HPDE6-E6E7 (cell line): ENCODE results near the gene PRKAR1B.

Source experiments
- DNase-seq: peaks from one replicate; pipeline ENCODE4 v3.0.0; 2011; ENCODE audit warnings: missing footprints; ENCODE audit errors: extremely low spot score

The PRKAR1B gene

GRCh38 chr7:509426-510130 is 217.5 kb downstream of the PRKAR1B start:
- no peak for DNase-seq

GRCh38 chr7:508461-509170 is 218.5 kb downstream of the PRKAR1B start:
- DNase-seq, result no peak

GRCh38 chr7:507623-508300 is 219.3 kb downstream of the PRKAR1B start:
- no peak for DNase-seq

- DNase-seq, result no peak
Observed at GRCh38 chr7:506921-507622, 220.0 kb downstream of the PRKAR1B start.

GRCh38 chr7:506391-506831 is 220.7 kb downstream of the PRKAR1B start:
- no peak for DNase-seq

GRCh38 chr7:505171-505570 is 221.9 kb downstream of the PRKAR1B start:
- DNase-seq, result no peak

- no peak for DNase-seq
Observed at GRCh38 chr7:504221-505111, 222.6 kb downstream of the PRKAR1B start.

- DNase-seq, result no peak
Observed at GRCh38 chr7:503575-504111, 223.4 kb downstream of the PRKAR1B start.

- no peak for DNase-seq
Observed at GRCh38 chr7:502296-502695, 224.8 kb downstream of the PRKAR1B start.

GRCh38 chr7:501526-501925 is 225.6 kb downstream of the PRKAR1B start:
- no peak for DNase-seq

- no peak for DNase-seq
Observed at GRCh38 chr7:500521-501420, 226.3 kb downstream of the PRKAR1B start.

GRCh38 chr7:499853-500485 is 227.1 kb downstream of the PRKAR1B start:
- DNase-seq, result no peak
